Gastroesophageal sphincter (tissue), 4 donors: ENCODE measurements around the gene MARCHF6. TPM values are rescaled to one million over a fixed set of nuclear protein-coding genes. Genes with fewer than 3 reads are reported as not detected.

Experiments used
- ATAC-seq: fragments of 150-250 bp; one replicate; pipeline ENCODE4 v1.9.1; 2016; ENCODE audit warnings: mild to moderate bottlenecking, moderate library complexity
- H3K27ac ChIP-seq, 4 donors: fragments of 200-600 bp; sonication (generic) in 3 of 4; 1 replicate in 3 of 4; 2 replicates in 1 of 4; pipeline ENCODE4 v1.5.1; 2016 to 2019
- H3K27me3 ChIP-seq: fragments of 200-600 bp; sonication (generic); one replicate; pipeline ENCODE4 v1.5.1; 2019
- H3K36me3 ChIP-seq, 2 donors: fragments of 200-600 bp; sonication (generic); one replicate each; pipeline ENCODE4 v1.5.1; 2019; ENCODE audit warnings: control low read depth in 1 of 2
- H3K4me1 ChIP-seq, 3 donors: fragments of 200-600 bp; sonication (generic); 1 replicate in 2 of 3; 2 replicates in 1 of 3; pipeline ENCODE4 v1.5.1; 2016 to 2019; ENCODE audit warnings: control low read depth in 2 of 3
- H3K4me3 ChIP-seq, 2 donors: fragments of 200-600 bp; sonication (generic); one replicate each; pipeline ENCODE4 v1.5.1; 2019; ENCODE audit warnings: mild to moderate bottlenecking in 1 of 2, moderate library complexity in 1 of 2
- H3K9me3 ChIP-seq, 3 donors: fragments of 200-600 bp; sonication (generic); one replicate each; pipeline ENCODE4 v1.5.1; 2017 to 2019; ENCODE audit warnings: control low read depth in 2 of 3
- CTCF ChIP-seq, 4 experiments: fragments of 200-600 bp in 2 of 4; fragments of 450-650 bp in 2 of 4; sonication (generic) in 1 of 4; IDR thresholded peaks; one replicate each; pipeline ENCODE4 v1.5.1; 2017 to 2019; ENCODE audit warnings: antibody characterized with exemption in 4 of 4, mild to moderate bottlenecking in 2 of 4, moderate library complexity in 2 of 4
- EP300 ChIP-seq: sonication (generic); formaldehyde crosslinking; IDR thresholded peaks from one replicate; pipeline ENCODE4 v1.6.1; 2017; ENCODE audit warnings: antibody characterized with exemption, mild to moderate bottlenecking
- POLR2A ChIP-seq, 2 donors: fragments of 450-650 bp; IDR thresholded peaks; one replicate each; pipeline ENCODE4 v1.6.1; 2017; ENCODE audit warnings: antibody characterized with exemption in 2 of 2, mild to moderate bottlenecking in 2 of 2, moderate library complexity in 1 of 2
- POLR2AphosphoS5 ChIP-seq: sonication (generic); formaldehyde crosslinking; IDR thresholded peaks from one replicate; pipeline ENCODE4 v1.6.1; 2017; ENCODE audit warnings: antibody characterized with exemption
- WGBS, 2 donors: methylation state at CpG; one replicate each; pipeline ENCODE4 v1.1.5; 2018; ENCODE audit warnings: low coverage in 1 of 2; 5-methylcytosine and 5-hydroxymethylcytosine counted together
- small RNA-seq, 4 donors: library from RNA; depleted of rRNA; stranded (forward); fragments of <200 nt; gene quantifications; one replicate each; pipeline ENCODE3, GENCODE V24; 2016
- total RNA-seq, 4 donors: library from RNA; depleted of rRNA; stranded (reverse); fragments of >200 nt; gene quantifications; one replicate each; pipeline ENCODE4 v1.1.0, GENCODE V29; 2016

The MARCHF6 gene
- total RNA-seq, 4 donors from 2014 or later, result 69.9 to 106 (median 93.9) TPM

GRCh38 chr5:10400411-10400810, 46.9 kb downstream of the MARCHF6 start:
- Histone ChIP-seq H3K4me3 (no peak overlapping the region), H3K9me3 (no peaks in the 10 kb centered on the region), H3K36me3 (peaks cover 5 to 69% of the 10 kb centered on the region in 2 donors), H3K27me3 (no peaks in the 10 kb centered on the region), H3K4me1 (peaks cover 9 to 22% (median 9%) of the 10 kb centered on the region in 3 donors), H3K27ac (peak overlapping the region; percentile 45 to 61 (median 54))
- peak; percentile 75 for ATAC-seq
- no peak for TF ChIP-seq POLR2A (IDR thresholded peaks at IDR 0.05)
- TF ChIP-seq POLR2AphosphoS5, result no peak
- TF ChIP-seq EP300, result no peak
- no peak for TF ChIP-seq CTCF (IDR thresholded peaks at IDR 0.05)
- WGBS, 2 donors, result 71 to 75% methylated on average over 2 of the region's 2 CpGs

- Histone ChIP-seq H3K9me3 (no peaks in the 10 kb centered on the region), H3K4me1 (peaks cover 9 to 22% (median 9%) of the 10 kb centered on the region in 3 donors), H3K4me3 (no peak overlapping the region), H3K27ac (peak overlapping the region; percentile 45 to 61 (median 54)), H3K36me3 (peaks cover 5 to 69% of the 10 kb centered on the region in 2 donors), H3K27me3 (no peaks in the 10 kb centered on the region)
- TF ChIP-seq POLR2AphosphoS5 (peak; percentile 38), POLR2A (IDR thresholded peaks at IDR 0.05) (no peak), EP300 (no peak), CTCF (IDR thresholded peaks at IDR 0.05) (no peak)
- WGBS, 2 donors, result 40 to 43% methylated on average over 3 of the region's 3 CpGs
- peak; percentile 89 for ATAC-seq
These were observed 47.3 kb downstream of the MARCHF6 start for GRCh38 chr5:10400831-10401230.

GRCh38 chr5:10401498-10401897, 48.0 kb downstream of the MARCHF6 start:
- 44 to 88% methylated on average over 1 of the region's 1 CpG for WGBS, 2 donors
- TF ChIP-seq EP300, result no peak
- no peak for TF ChIP-seq POLR2A (IDR thresholded peaks at IDR 0.05)
- no peak for TF ChIP-seq POLR2AphosphoS5
- no peak for TF ChIP-seq CTCF (IDR thresholded peaks at IDR 0.05)
- no peaks in the 10 kb centered on the region for H3K9me3 ChIP-seq
- H3K4me1 ChIP-seq, result peaks cover 9 to 22% (median 9%) of the 10 kb centered on the region in 3 donors
- H3K27ac ChIP-seq, result peak overlapping the region in 2 of 4 donors; percentile 50 to 61
- no peaks in the 10 kb centered on the region for H3K27me3 ChIP-seq
- H3K36me3 ChIP-seq, result peaks cover 5 to 69% of the 10 kb centered on the region in 2 donors
- H3K4me3 ChIP-seq, result no peak overlapping the region
- no peak for ATAC-seq

Small RNA genes within 50 kb of the gene (small RNA-seq; reads per million reads assigned to genes)
- gene RF00019, result 0 reads per million in 4 donors

Other genes starting within 250 kb of the MARCHF6 start
- gene ATPSCKMT, start 103.8 kb upstream of the MARCHF6 start, total RNA-seq, result 10 to 100 TPM; 13.9 to 16.4 (median 15.0) TPM
- gene CCT5, start 103.4 kb upstream of the MARCHF6 start, total RNA-seq, result 100 to 1,000 TPM; 113 to 208 (median 155) TPM
- 1 to 10 TPM; 2.2 to 7.7 (median 4.4) TPM for gene CMBL, start 45.8 kb upstream of the MARCHF6 start, total RNA-seq
- 1 to 10 TPM in 1 of 4 donors, not detected in 3; 1.1 TPM for gene ROPN1L, start 88.2 kb downstream of the MARCHF6 start, total RNA-seq
- 10 to 100 TPM in 1 of 4 donors, 1 to 10 TPM in 3; 4.4 to 17.2 (median 5.9) TPM for gene ANKRD33B, start 210.4 kb downstream of the MARCHF6 start, total RNA-seq